Endodermal cell (in vitro differentiated cells): Measurements from ENCODE around the gene GET3. TPM values are rescaled to one million over a fixed set of nuclear protein-coding genes. Genes with fewer than 3 reads are reported as not detected.

Experiments
- DNase-seq: peaks from one replicate; pipeline ENCODE4 v3.0.0-alpha.2; 2017
- H3K27ac ChIP-seq: 2 replicates; pipeline ENCODE4 v1.5.1; 2013; ENCODE audit warnings: mild to moderate bottlenecking, low read depth, low read length, moderate library complexity
- H3K27me3 ChIP-seq: 2 replicates; pipeline ENCODE4 v1.6.1; 2013; ENCODE audit warnings: mild to moderate bottlenecking, low read length, moderate library complexity; ENCODE audit not compliant: insufficient read depth, control insufficient read depth, poor library complexity, severe bottlenecking
- H3K36me3 ChIP-seq: 2 replicates; pipeline ENCODE4 v1.7.0; 2013; ENCODE audit warnings: mild to moderate bottlenecking, low read length, moderate library complexity; ENCODE audit not compliant: control insufficient read depth, insufficient read depth
- H3K4me1 ChIP-seq: one replicate; pipeline ENCODE4 v1.7.0; 2013; ENCODE audit warnings: low read length; ENCODE audit not compliant: control insufficient read depth, insufficient read depth
- H3K4me3 ChIP-seq: 2 replicates; pipeline ENCODE4 v1.5.1; 2013; ENCODE audit warnings: mild to moderate bottlenecking, low read length, moderate library complexity
- H3K9ac ChIP-seq: 2 replicates; pipeline ENCODE4 v1.6.1; 2013; ENCODE audit warnings: mild to moderate bottlenecking, low read length, moderate library complexity; ENCODE audit not compliant: poor library complexity, severe bottlenecking; ENCODE audit errors: extremely low read depth
- H3K9me3 ChIP-seq: 2 replicates; pipeline ENCODE4 v1.6.1; 2013; ENCODE audit warnings: mild to moderate bottlenecking, low read length, moderate library complexity; ENCODE audit not compliant: control insufficient read depth
- H3K27ac Mint-ChIP-seq: 2 replicates; pipeline ENCODE4 v1.8.0; 2020; ENCODE audit warnings: mixed read lengths
- H3K27me3 Mint-ChIP-seq: 2 replicates; pipeline ENCODE4 v1.8.0; 2021; ENCODE audit warnings: mild to moderate bottlenecking, mixed read lengths; ENCODE audit not compliant: insufficient read depth
- H3K36me3 Mint-ChIP-seq: 2 replicates; pipeline ENCODE4 v1.8.0; 2020; ENCODE audit warnings: low read depth, mixed read lengths
- H3K4me1 Mint-ChIP-seq: 2 replicates; pipeline ENCODE4 v1.8.0; 2020; ENCODE audit warnings: mixed read lengths
- H3K4me3 Mint-ChIP-seq: 2 replicates; pipeline ENCODE4 v1.8.0; 2020; ENCODE audit warnings: mild to moderate bottlenecking, moderate library complexity, mixed read lengths
- H3K9me3 Mint-ChIP-seq: 2 replicates; pipeline ENCODE4 v1.8.0; 2020; ENCODE audit warnings: mild to moderate bottlenecking, mixed read lengths
- WGBS, 2 experiments: methylation state at CpG; one replicate each; pipeline versions ENCODE4 v1.1.5 to v1.1.7; 2013; ENCODE audit warnings: missing lambda C conversion rate in 2 of 2, mixed read lengths in 1 of 2; ENCODE audit not compliant: insufficient coverage in 1 of 2, insufficient read length in 1 of 2; 5-methylcytosine and 5-hydroxymethylcytosine counted together
- total RNA-seq, 2 donors: library from RNA; stranded (reverse); fragmentation: NEBNext Ultra II Directional in 1 of 2; extraction: Animal tissue kit (Norgen Biotek cat#: 25700) in 1 of 2; gene quantifications; 2 replicates in 1 of 2; 3 replicates in 1 of 2; pipeline ENCODE4 v1.2.1, GENCODE V29; 2021
- TF ChIP-seq, protein P1 (sequence below): fragments of 200-600 bp; sonication (generic); conservative IDR thresholded peaks from 2 replicates; pipeline ENCODE4 v1.5.0; 2021; ENCODE audit warnings: antibody characterized with exemption, mild to moderate bottlenecking

The GET3 gene
- total RNA-seq, 2 donors from 2014 or later: 97.8 to 102 TPM

DNA sequence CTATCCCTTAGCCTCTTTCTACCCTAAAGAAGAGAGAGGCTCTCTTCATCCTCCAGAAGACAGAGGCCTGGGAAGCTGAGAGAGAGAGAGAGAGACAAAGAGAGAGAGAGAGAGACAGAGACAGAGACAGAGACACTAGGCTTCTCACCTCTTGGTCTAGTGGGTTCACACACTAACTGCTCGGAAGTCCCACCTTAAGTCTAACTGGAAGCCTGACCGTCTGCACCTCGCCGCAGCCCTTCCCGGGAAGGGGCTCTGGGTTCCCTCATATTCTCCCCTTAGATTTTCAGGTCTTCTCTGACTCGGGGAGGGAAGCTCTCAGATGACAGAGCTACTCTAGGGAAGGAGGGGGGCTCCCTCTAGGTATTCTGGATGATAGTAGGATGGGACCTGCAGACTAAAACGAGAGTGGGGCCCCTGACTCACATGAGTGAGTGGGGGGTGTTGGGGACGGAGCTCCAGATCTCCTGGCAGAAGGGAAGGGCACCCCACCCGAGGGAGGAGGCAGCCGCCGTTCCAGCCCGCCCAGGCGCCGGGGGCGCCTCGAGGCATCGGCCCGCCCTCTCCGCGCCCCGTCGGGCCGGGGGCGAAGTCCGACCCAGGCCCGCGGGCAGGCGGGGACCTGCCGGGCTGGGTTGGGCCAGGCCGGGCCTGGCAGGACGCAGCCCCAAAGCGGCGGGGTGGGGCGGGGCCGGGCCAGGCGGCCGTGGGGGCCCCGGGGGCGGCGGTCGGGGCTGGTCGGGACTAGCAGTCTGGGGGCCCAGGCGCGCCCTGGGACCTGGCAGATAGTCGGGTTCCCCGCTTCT, 52.0 kb downstream of the GET3 start:
- peak overlapping the region; percentile 73 for H3K27ac Mint-ChIP-seq
- H3K36me3 Mint-ChIP-seq: no peaks in the 10 kb centered on the region
- peaks cover 6% of the 10 kb centered on the region for H3K4me1 ChIP-seq
- TF ChIP-seq, protein P1, sequence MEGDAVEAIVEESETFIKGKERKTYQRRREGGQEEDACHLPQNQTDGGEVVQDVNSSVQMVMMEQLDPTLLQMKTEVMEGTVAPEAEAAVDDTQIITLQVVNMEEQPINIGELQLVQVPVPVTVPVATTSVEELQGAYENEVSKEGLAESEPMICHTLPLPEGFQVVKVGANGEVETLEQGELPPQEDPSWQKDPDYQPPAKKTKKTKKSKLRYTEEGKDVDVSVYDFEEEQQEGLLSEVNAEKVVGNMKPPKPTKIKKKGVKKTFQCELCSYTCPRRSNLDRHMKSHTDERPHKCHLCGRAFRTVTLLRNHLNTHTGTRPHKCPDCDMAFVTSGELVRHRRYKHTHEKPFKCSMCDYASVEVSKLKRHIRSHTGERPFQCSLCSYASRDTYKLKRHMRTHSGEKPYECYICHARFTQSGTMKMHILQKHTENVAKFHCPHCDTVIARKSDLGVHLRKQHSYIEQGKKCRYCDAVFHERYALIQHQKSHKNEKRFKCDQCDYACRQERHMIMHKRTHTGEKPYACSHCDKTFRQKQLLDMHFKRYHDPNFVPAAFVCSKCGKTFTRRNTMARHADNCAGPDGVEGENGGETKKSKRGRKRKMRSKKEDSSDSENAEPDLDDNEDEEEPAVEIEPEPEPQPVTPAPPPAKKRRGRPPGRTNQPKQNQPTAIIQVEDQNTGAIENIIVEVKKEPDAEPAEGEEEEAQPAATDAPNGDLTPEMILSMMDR: no peak
- DNase-seq: no peak
- H3K9ac ChIP-seq: no peak overlapping the region
- H3K27ac ChIP-seq: peak overlapping the region; percentile 1
- no peaks in the 10 kb centered on the region for H3K36me3 ChIP-seq
- peaks cover 23% of the 10 kb centered on the region for H3K4me1 Mint-ChIP-seq
- peaks cover 9% of the 10 kb centered on the region for H3K27me3 Mint-ChIP-seq
- peak overlapping the region; percentile 8 for H3K4me3 ChIP-seq
- H3K27me3 ChIP-seq: peaks cover 9% of the 10 kb centered on the region
- WGBS, 2 experiments: 5 to 15% methylated on average over 31 to 46 of the region's 46 CpGs
- no peaks in the 10 kb centered on the region for H3K9me3 Mint-ChIP-seq
- no peaks in the 10 kb centered on the region for H3K9me3 ChIP-seq
- H3K4me3 Mint-ChIP-seq: peak overlapping the region; percentile 74

DNA sequence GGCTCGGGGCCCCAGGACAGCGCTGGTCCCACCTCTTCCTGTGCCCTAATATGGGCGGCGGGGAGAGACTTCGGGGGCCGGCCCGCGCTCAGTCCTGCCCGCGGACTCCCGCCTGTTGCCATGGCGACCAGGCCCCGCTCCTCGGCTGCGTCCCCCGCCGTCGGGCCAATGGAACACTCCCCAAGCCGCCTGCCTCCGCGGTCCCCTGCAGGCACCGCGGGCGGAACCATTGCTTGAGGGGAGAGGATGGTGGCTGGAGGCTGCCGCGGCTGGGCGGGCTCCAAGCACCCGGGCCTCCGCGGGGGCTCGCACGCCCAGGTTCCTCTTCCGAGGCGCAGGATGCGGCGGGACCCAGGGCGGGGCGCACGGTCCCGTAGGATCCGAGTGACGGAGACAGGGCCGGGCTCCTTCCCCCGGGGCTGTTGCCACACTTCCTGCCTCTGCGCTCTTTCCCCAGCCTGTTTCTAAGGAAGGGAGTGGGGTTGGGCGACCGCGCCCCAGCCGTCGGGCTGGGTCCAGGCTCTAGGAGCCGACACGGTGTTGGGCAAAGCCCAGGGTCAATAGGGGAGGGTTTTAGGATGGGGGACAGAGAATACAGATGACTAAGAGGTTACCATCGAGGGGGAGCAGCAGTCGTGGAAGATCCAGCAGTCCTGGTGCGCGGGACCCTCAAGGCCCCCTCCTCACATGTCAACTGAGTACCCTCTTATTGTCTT, 52.8 kb downstream of the GET3 start:
- peak; percentile 98 for DNase-seq
- WGBS, 2 experiments: 2% methylated on average over 29 to 56 of the region's 56 CpGs
- peaks cover 9% of the 10 kb centered on the region for H3K27me3 Mint-ChIP-seq
- H3K9me3 Mint-ChIP-seq: no peaks in the 10 kb centered on the region
- peak overlapping the region; percentile 66 for H3K27ac ChIP-seq
- peaks cover 24% of the 10 kb centered on the region for H3K4me1 Mint-ChIP-seq
- no peaks in the 10 kb centered on the region for H3K36me3 Mint-ChIP-seq
- H3K27me3 ChIP-seq: peaks cover 9% of the 10 kb centered on the region
- no peaks in the 10 kb centered on the region for H3K9me3 ChIP-seq
- H3K9ac ChIP-seq: no peak overlapping the region
- peak overlapping the region; percentile 86 for H3K4me3 ChIP-seq
- H3K36me3 ChIP-seq: no peaks in the 10 kb centered on the region
- peaks cover 6% of the 10 kb centered on the region for H3K4me1 ChIP-seq
- TF ChIP-seq, protein P1: no peak
- peak overlapping the region; percentile 74 for H3K4me3 Mint-ChIP-seq
- H3K27ac Mint-ChIP-seq: peak overlapping the region; percentile 30

DNA sequence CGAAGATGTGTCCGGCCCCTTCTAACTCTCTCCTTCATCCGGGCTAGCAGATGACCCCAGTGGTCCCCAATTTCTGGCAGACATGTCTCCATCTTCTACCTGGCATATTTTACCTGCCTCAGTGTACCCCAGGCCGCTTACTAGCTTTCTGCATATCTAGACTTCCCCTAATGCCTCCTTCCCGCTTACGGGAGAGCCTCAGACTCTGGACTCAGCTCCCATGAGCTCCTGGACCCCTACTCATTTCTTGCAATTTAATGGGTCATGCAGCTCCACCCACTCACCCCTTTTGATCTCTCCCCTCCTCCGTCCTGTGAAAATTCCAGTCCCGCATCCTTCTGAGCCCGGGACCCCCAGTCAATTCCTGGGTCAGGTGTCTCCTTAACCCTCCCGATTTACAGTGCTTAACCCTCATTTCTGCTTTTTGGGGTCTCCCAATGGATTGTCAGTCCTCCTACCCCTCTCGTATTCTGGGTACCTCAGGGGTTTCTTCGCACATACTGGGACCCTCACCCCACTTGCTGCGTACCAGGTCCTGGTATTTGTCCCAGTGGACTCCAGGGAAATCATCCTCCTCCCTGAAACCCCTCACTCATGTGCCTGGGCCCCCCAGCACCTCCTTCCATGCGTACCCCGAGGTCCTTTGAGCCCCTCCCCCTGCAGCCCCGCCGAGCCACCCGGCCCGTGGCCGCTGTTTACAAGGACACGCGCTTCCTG, 53.5 kb downstream of the GET3 start:
- Mint-ChIP-seq H3K9me3 (no peaks in the 10 kb centered on the region), H3K27ac (peak overlapping the region; percentile 30), H3K36me3 (no peaks in the 10 kb centered on the region), H3K27me3 (peaks cover 9% of the 10 kb centered on the region), H3K4me1 (peaks cover 26% of the 10 kb centered on the region), H3K4me3 (peak overlapping the region; percentile 74)
- WGBS, 2 experiments: 7 to 9% methylated on average over 15 to 22 of the region's 22 CpGs
- H3K4me3 ChIP-seq: peak overlapping the region; percentile 86
- peaks cover 6% of the 10 kb centered on the region for H3K4me1 ChIP-seq
- TF ChIP-seq, protein P1: no peak
- DNase-seq: no peak
- H3K36me3 ChIP-seq: no peaks in the 10 kb centered on the region
- H3K27ac ChIP-seq: peak overlapping the region; percentile 66
- no peak overlapping the region for H3K9ac ChIP-seq
- H3K9me3 ChIP-seq: no peaks in the 10 kb centered on the region
- peaks cover 9% of the 10 kb centered on the region for H3K27me3 ChIP-seq
